ENCODE data around the gene DNAI2.

The DNAI2 gene

GRCh38 chr17:74307984-74308773 is 34.1 kb downstream of the DNAI2 start:
- DNase-seq = no peak

- no peak for DNase-seq
These were observed 35.9 kb downstream of the DNAI2 start for GRCh38 chr17:74309902-74310301.

GRCh38 chr17:74314877-74315276 is 40.8 kb downstream of the DNAI2 start:
- no peak for DNase-seq

GRCh38 chr17:74316220-74316619 is 42.2 kb downstream of the DNAI2 start:
- DNase-seq = no peak

- no peak for DNase-seq
These were observed 43.0 kb downstream of the DNAI2 start for GRCh38 chr17:74317071-74317470.

GRCh38 chr17:74318391-74318790 is 44.4 kb downstream of the DNAI2 start:
- no peak for DNase-seq

- no peak for DNase-seq
These were observed 50.5 kb downstream of the DNAI2 start for GRCh38 chr17:74324521-74324920.

- no peak for DNase-seq
These were observed 51.3 kb downstream of the DNAI2 start for GRCh38 chr17:74325376-74325742.

- DNase-seq = peak in 1 of 4 experiments; percentile 26
These were observed 51.8 kb downstream of the DNAI2 start, which contains the start of gene KIF19 for GRCh38 chr17:74325743-74326379. TSS of gene KIF19 (plus strand) at chr17:74326226. CDS start at chr17:74326350, 124 bp downstream.

- DNase-seq = no peak
These were observed 52.5 kb downstream of the DNAI2 start for GRCh38 chr17:74326506-74326905.

- no peak for DNase-seq
These were observed 54.5 kb downstream of the DNAI2 start for GRCh38 chr17:74328487-74328886.

GRCh38 chr17:74329378-74329777 is 55.3 kb downstream of the DNAI2 start:
- no peak for DNase-seq

- no peak for DNase-seq
These were observed 56.4 kb downstream of the DNAI2 start for GRCh38 chr17:74330446-74330845.

- DNase-seq = no peak
These were observed 58.1 kb downstream of the DNAI2 start for GRCh38 chr17:74332017-74332650.

GRCh38 chr17:74332763-74333283 is 58.8 kb downstream of the DNAI2 start:
- no peak for DNase-seq

- no peak for DNase-seq
These were observed 60.5 kb downstream of the DNAI2 start for GRCh38 chr17:74334393-74335039.

- no peak for DNase-seq
These were observed 61.6 kb downstream of the DNAI2 start for GRCh38 chr17:74335529-74336062.

GRCh38 chr17:74336307-74336706 is 62.3 kb downstream of the DNAI2 start:
- no peak for DNase-seq

- DNase-seq = no peak
These were observed 63.9 kb downstream of the DNAI2 start for GRCh38 chr17:74337834-74338500.

GRCh38 chr17:74339537-74340195 is 65.6 kb downstream of the DNAI2 start:
- DNase-seq = no peak

- DNase-seq = no peak
These were observed 66.5 kb downstream of the DNAI2 start for GRCh38 chr17:74340470-74341023.
